Upper lobe of right lung (tissue), 1 donor: Measurements from ENCODE around the gene PMPCA. TPM values are rescaled to one million over a fixed set of nuclear protein-coding genes. Genes with fewer than 3 reads are reported as not detected.

Experiments
- ATAC-seq: fragments of 200-7000 bp; cut with Tn5 transposase; one replicate; pipeline ENCODE4 v1.9.1; 2020; ENCODE audit warnings: mild to moderate bottlenecking, moderate library complexity
- DNase-seq: peaks from one replicate; pipeline ENCODE4 v3.0.0-alpha.2; 2020
- H3K27ac ChIP-seq: fragments of 200-600 bp; one replicate; pipeline ENCODE4 v1.8.0; 2022
- H3K27me3 ChIP-seq: fragments of 200-600 bp; one replicate; pipeline ENCODE4 v1.8.0; 2022; ENCODE audit warnings: mild to moderate bottlenecking
- H3K36me3 ChIP-seq: fragments of 200-600 bp; one replicate; pipeline ENCODE4 v1.8.0; 2022
- H3K4me1 ChIP-seq: fragments of 200-600 bp; one replicate; pipeline ENCODE4 v1.8.0; 2022
- H3K4me3 ChIP-seq: fragments of 200-600 bp; one replicate; pipeline ENCODE4 v1.8.0; 2022; ENCODE audit warnings: mild to moderate bottlenecking
- H3K9me3 ChIP-seq: fragments of 200-600 bp; one replicate; pipeline ENCODE4 v1.8.0; 2022
- intact Hi-C: fragments of 100-400 bp; cut with DNase I; formaldehyde crosslinking; loops from one replicate; pipeline ENCODE4 v1.11.0; 2022
- total RNA-seq: library from RNA; stranded (reverse); fragmentation: NEBNext Ultra II Directional; extraction: Animal tissue kit (Norgen Biotek cat#: 25700); gene quantifications from one replicate; pipeline ENCODE4 v1.2.1, GENCODE V29; 2021
- TF ChIP-seq, protein P1 (sequence below): fragments of 200-600 bp; IDR thresholded peaks from one replicate; pipeline ENCODE4 v1.8.0; 2022; ENCODE audit warnings: antibody characterized with exemption
- donor health status: DM: no; HTN: yes; CAD: no; lungs with severe emphysema.

PMPCA gene
- total RNA-seq, 1 donor from 2014 or later, result 41.9 TPM

DNA sequence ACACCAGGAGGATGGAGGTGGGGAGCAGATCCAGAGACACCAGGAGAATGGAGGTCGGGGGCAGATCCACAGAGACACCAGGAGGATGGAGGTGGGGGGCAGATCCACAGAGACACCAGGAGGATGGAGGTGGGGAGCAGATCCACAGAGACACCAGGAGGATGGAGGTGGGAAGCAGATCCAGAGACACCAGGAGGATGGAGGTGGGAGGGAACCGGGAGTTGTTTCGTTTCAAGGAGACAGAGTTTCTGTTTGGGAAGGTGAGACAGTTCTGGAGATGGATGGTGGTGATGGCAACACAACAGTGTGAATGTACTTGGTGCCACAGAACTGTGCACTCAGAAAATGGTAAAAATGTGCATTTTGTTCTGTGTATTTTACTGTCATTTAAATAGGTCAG lies 38.2 kb downstream of the PMPCA start:
- Histone ChIP-seq H3K36me3 (peaks cover 93% of the 10 kb centered on the region), H3K27ac (no peak overlapping the region), H3K4me3 (no peak overlapping the region), H3K4me1 (no peaks in the 10 kb centered on the region), H3K9me3 (no peaks in the 10 kb centered on the region), H3K27me3 (no peaks in the 10 kb centered on the region)
- ATAC-seq, result no peak
- TF ChIP-seq, protein P1, sequence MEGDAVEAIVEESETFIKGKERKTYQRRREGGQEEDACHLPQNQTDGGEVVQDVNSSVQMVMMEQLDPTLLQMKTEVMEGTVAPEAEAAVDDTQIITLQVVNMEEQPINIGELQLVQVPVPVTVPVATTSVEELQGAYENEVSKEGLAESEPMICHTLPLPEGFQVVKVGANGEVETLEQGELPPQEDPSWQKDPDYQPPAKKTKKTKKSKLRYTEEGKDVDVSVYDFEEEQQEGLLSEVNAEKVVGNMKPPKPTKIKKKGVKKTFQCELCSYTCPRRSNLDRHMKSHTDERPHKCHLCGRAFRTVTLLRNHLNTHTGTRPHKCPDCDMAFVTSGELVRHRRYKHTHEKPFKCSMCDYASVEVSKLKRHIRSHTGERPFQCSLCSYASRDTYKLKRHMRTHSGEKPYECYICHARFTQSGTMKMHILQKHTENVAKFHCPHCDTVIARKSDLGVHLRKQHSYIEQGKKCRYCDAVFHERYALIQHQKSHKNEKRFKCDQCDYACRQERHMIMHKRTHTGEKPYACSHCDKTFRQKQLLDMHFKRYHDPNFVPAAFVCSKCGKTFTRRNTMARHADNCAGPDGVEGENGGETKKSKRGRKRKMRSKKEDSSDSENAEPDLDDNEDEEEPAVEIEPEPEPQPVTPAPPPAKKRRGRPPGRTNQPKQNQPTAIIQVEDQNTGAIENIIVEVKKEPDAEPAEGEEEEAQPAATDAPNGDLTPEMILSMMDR, result no peak
- intact Hi-C loops, result no loop called here
- no peak for DNase-seq

DNA sequence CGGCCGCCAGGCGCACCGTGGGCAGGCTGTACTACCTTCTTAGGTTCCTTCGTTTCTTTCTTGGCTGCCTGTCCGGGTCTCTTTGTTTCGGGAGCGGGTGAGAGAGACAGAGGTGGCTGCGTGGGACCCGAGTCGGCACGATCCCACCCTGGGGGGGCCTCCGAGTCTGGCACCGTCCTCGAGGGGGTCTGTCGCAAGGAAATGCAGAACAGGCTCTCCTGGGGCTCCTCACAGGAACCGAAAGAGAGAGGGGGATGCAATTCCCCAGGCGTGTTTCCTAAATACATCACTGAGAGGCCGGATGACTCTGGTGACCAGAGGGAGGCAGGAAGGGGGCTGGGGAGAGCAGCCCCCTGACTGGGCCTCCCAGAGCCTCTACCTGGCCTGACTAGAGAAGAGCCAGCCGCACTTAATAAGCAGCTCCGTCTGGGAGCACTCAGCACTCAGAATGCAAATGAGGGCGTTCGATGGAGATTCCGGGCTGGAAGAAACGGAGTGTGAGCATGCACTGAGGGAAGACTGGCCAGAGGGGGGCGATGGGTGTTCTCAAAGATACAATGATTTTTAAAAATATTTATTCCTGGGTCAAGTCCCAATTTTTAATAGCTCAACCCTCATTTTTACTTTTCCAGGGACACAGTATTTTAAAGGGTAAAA lies 40.9 kb downstream of the PMPCA start:
- H3K27me3 ChIP-seq, result no peaks in the 10 kb centered on the region
- H3K4me3 ChIP-seq, result no peak overlapping the region
- no peaks in the 10 kb centered on the region for H3K4me1 ChIP-seq
- TF ChIP-seq, protein P1, result no peak
- H3K36me3 ChIP-seq, result peaks cover 93% of the 10 kb centered on the region
- intact Hi-C loops, result no loop called here
- no peak overlapping the region for H3K27ac ChIP-seq
- ATAC-seq (no peak), DNase-seq (no peak)
- no peaks in the 10 kb centered on the region for H3K9me3 ChIP-seq

DNA sequence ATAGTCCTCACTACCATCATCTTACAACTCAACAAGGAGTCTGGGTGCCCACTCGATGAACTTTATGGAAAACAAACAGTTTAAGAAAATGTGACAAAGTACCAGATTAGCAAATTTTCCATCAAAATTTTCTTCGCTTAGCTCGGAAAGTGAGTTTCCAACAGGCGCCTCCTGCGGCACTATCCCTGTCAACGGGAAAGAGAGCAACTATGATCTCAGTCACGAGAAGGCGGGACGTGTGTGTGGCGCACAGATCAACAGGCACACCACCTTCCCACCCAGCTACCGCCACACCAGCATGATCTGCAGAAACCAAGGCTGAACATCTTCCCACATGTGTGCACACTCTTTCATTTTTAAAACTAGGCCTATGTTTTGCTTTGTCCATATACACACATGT lies 42.9 kb downstream of the PMPCA start:
- ATAC-seq (no peak), DNase-seq (no peak)
- Histone ChIP-seq H3K4me1 (no peaks in the 10 kb centered on the region), H3K27me3 (no peaks in the 10 kb centered on the region), H3K9me3 (no peaks in the 10 kb centered on the region), H3K27ac (no peak overlapping the region), H3K4me3 (no peak overlapping the region), H3K36me3 (peaks cover 94% of the 10 kb centered on the region)
- TF ChIP-seq, protein P1, result no peak
- intact Hi-C loops, result no loop called here

DNA sequence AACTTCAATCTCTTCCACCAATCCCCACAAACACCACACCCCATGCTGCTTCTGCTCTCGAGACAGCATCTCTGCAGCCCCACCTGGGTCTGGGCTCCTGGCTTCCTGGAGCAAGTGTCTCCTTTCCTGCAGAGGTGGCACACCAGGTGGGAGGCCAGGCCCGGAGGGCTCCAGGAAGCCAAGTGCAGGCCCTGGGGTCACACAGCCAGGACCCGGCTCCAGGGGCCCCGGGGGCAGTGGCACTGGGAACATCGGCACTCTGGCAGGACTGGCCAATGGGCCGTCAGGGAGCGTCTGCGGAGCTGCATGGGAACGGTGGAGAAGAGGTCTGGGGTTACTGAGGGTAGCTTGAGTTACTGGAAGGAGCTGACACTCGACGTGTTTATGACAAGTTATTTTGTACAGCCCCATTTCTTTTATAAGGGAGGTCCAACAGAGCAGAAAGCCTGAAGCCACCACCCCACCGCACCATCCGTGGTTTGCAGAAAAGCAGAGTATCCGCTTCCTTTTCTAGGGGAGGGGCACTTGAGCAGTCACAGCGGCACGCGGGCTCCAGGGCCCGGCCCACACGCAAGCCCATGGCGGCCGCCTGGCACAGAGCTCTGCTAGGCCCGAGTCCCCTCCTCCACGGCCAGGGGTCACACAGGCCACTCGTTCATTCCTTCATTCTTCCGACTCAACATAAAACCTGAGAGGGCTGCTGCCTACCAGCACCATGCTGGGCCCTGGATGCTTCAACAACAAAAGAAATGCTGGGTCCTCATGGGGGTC lies 43.8 kb downstream of the PMPCA start:
- no peak for ATAC-seq
- no peaks in the 10 kb centered on the region for H3K27me3 ChIP-seq
- DNase-seq, result no peak

DNA sequence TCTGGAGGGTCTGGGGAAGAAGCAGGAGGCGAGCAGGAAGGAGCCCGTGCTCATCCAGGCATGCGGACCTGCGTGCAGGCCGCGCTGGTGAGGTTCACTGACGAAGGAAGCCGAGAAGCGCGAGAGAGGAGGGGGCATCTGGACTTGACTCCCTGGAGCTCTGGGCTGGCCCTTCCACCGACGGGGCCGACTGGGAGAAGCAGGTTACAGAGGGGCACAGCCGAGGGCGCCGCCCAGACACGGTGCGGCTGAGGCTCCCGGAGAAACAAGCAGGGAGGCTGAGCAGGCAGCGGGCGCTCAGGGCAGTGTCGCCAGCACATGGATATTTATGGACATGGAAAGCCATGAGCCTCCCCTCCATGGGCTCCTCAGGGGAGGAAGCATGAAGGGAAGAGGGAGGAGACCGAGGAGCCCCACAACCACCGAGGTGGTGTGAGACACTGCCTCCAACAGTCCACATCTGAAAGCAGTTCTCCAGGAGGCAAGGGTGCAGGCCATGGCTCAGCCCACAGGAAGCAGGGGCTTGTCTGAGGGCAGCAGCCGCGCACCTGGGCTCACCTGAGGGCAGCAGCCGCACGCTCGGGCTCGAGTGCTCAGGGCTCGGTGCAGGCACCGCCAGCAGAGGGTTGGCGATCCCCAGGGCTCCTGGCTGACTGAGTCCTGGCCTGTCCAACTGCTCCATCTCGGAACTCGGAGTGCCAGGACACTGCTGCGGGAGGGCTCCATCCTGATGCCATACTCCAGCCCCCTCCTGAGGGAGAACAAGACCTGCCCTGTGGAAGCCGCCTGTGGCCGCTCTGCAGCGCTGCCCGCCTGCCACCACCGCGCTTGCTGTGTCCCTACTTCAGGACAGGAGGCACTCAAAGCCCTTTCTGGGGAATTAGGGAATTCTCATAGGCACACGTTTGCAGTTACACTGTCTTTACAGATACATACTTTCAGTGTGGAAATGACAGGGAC lies 44.9 kb downstream of the PMPCA start:
- TF ChIP-seq, protein P1, result no peak
- no peaks in the 10 kb centered on the region for H3K4me1 ChIP-seq
- no peak for DNase-seq
- peak; percentile 20 for ATAC-seq
- intact Hi-C loops, result no loop called here
- no peaks in the 10 kb centered on the region for H3K9me3 ChIP-seq
- no peaks in the 10 kb centered on the region for H3K27me3 ChIP-seq
- peaks cover 97% of the 10 kb centered on the region for H3K36me3 ChIP-seq
- H3K4me3 ChIP-seq, result no peak overlapping the region
- H3K27ac ChIP-seq, result no peak overlapping the region

More for the DNA sequence above, 43.8 kb downstream of the PMPCA start:
- no peaks in the 10 kb centered on the region for H3K4me1 ChIP-seq
- TF ChIP-seq, protein P1, result no peak
- peaks cover 97% of the 10 kb centered on the region for H3K36me3 ChIP-seq
- H3K27ac ChIP-seq, result no peak overlapping the region
- intact Hi-C loops, result no loop called here
- no peaks in the 10 kb centered on the region for H3K9me3 ChIP-seq
- H3K4me3 ChIP-seq, result no peak overlapping the region
